HG03558 (cell line): ENCODE results near the gene SHISA6.

Experiments
- ATAC-seq: cut with Tn5 transposase; IDR thresholded peaks from one replicate; pipeline ENCODE4 v1.9.1; 2021; ENCODE audit warnings: moderate number of reproducible peaks; ENCODE audit not compliant: unreplicated experiment; ENCODE audit errors: extremely low read depth

The SHISA6 gene

GRCh38 chr17:11240841-11241610, at the start of gene SHISA6:
SHISA6 (plus strand) TSS chr17:11241213.
- no peak for ATAC-seq

DNA sequence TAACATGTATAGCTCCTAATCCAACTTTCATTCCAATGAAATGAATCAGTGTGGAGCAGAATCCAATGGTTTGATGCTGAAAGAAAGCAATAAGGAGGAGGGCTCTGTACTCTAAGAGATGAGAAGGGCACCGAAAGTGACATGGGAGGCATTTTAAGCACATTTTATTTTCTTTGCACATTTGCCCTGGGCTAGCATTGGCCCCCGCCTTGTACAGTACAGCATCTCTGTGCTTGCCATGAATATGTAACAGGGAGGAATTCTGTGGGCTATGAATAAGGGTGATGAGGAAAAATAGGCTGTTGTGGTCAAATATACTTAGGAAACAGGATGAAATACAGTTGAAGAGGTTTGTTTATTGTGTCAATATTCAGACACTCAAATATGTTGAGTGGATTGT, 45.2 kb upstream of the SHISA6 start:
- ATAC-seq, result no peak

GRCh38 chr17:11204991-11205390, 36.0 kb upstream of the SHISA6 start:
- no peak for ATAC-seq

DNA sequence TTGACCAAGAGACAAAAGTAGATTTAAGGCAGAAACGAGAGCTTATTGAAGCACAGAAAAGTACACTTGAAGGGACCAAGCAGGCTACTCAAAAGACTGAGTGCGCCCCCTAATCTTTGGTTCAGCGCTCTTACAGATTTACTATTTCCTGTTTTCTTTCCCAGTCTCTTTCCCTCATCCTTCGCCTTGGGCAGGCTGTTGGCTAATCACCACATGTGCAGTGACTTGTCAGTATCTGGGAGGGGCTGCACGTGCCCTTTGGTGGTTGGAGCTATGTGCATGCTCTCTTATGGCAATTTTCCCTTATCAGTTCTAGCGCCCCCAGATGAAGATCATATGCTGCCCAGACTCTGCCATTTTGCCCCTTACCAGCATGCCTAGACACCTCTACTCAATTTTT, 35.4 kb upstream of the SHISA6 start:
- no peak for ATAC-seq

DNA sequence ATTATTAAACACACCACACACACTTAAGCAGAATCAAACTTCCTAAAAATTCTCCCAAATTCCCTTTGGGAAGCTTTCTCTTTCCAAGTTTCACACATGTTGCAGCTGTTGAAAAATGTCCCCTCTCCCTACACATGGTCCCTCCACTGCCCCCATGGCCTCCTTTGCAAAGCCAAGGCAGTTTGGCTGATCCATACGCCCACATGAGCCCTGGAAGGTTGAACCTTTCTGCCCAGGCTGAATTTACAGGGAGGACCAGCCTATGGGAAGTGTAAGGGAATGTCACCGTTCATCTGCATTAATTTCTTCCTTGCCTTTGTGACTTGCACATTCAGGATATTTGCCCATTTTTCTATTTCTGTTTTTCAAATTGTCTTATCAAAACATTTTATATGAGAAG, 31.1 kb upstream of the SHISA6 start:
- ATAC-seq, result no peak

DNA sequence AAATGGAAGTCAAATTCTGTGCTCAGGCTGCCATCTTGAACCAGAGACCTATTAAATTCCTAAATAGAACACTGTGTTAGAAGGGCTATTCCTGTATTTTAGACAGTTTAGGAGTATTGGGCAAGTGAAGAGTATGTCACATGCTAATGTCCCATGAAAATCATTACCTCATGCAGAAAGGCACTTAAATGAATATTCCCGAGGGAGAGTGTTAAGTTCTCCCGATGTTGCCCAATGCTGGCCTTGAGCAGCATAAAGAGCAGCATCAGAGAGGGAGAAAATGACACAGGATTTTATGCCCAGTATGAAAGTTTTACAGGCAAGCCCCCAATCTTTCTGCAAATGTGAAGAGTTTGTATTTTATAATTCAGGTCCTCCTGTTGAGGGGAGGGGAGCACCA, 28.2 kb upstream of the SHISA6 start:
- no peak for ATAC-seq

GRCh38 chr17:11216976-11217375, 24.0 kb upstream of the SHISA6 start:
- ATAC-seq, result no peak

- no peak for ATAC-seq
Observed at GRCh38 chr17:11221196-11221595, 19.8 kb upstream of the SHISA6 start.

GRCh38 chr17:11221721-11222120, 19.3 kb upstream of the SHISA6 start:
- ATAC-seq, result no peak

DNA sequence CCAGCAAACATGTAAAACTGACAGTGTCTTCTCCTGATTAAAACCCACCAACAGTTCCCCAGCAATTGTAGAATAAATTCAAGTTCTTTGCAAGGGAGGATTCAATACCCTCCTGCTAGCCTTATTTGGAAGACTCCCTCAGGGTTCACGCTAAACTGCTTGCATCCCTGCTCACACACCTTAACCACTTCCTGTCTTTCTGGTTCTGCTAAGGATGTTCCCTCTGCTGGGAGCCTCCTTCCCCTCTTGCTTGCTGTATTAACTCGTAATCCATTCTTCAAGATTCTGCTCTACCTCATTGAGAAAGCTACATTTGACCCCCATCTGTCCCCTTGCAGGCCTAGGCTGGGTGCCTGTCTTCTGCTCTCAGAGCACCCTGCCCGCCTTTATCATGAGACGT, 2.3 kb upstream of the SHISA6 start:
- no peak for ATAC-seq

GRCh38 chr17:11239379-11239970, 1.5 kb upstream of the SHISA6 start:
- ATAC-seq, result no peak

- ATAC-seq, result no peak
Observed at GRCh38 chr17:11240041-11240840, 772 bp upstream of the SHISA6 start.

- no peak for ATAC-seq
Observed at GRCh38 chr17:11241611-11242226, 706 bp downstream of the SHISA6 start.

GRCh38 chr17:11242411-11242810, 1.4 kb downstream of the SHISA6 start:
- no peak for ATAC-seq

GRCh38 chr17:11244776-11245175, 3.8 kb downstream of the SHISA6 start:
- ATAC-seq, result no peak

DNA sequence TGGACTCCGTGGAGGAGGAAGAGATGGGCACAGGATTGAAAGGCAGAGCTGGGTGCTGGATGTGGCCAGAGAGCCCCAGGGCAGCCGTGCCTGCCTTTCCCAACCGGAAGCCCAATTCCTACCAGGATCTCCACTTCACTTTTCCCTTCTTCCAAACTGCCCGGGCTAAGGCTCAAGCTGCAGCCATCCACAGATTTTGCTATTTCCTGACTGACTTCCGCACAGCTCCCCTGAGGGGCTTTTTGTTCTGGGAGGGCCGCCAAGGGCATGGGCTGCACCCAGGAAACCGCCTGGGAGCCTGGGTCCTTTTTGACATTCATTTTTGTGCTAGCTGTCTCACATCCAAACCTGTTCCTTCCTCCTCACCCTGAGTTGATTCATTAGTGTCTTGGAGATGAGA, 4.2 kb downstream of the SHISA6 start:
- ATAC-seq, result no peak

DNA sequence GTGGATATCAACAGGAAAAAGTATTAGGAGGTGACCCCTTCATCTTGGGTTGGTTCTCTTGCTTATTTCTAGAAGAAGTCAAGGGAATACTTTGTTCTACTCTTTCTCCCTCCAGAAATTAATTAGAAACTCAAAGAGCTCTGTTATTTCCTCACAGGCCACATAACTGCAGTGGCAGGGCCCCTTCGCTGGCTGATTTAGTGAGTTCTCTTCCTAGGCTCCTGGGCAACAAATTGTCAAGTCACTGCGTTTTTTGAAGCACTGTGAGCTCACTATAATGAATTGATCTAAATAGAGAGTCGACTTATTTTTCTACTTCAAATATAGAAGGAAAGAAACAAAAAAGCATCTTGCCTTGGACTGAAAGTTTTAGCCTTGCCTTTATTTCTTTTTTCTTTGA, 4.8 kb downstream of the SHISA6 start:
- ATAC-seq, result no peak

- no peak for ATAC-seq
Observed at GRCh38 chr17:11250161-11250560, 9.1 kb downstream of the SHISA6 start.

GRCh38 chr17:11251561-11252107, 10.6 kb downstream of the SHISA6 start:
- no peak for ATAC-seq

DNA sequence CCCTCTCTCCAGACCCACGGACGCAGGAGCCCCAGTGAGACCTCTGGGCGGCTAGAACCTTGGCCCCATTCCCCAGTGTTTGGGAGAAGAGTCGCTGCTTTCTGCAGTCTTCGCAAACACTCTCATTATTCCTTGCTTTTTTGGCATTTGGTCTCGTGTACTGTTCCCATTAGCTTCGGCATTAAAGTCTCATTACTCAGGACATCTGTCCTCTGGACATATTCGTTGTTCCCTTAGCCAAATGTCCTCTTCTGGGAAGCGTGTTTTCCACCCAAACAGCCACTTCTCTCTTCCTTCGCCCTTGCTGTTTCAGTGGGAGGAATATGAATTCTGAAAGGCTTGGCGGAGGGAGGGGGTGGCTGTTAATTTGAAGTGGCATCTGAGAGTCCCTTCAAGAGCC, 11.1 kb downstream of the SHISA6 start:
- no peak for ATAC-seq

DNA sequence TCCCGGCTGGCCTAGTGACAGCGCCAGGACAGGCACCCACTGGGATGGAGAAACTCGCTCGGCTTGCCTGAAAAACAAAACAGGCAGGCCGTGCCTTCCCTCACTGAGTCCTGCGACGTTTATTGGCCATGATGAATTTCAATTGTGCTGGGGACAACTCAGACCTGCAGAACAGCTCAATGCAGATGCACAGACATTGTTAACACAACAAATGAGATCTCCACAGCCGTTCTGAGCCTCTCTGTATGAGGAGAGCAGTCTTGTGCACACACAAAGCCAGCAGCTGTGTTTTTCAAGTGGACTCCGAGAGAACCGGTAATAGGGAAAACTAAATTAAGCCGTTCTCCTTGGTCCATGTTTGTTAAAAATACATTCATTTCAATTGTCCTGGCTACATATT, 15.9 kb downstream of the SHISA6 start:
- ATAC-seq, result no peak
